ENCODE results near the gene STARD13. TPM values are rescaled to one million over a fixed set of nuclear protein-coding genes. Genes with fewer than 3 reads are reported as not detected.

The STARD13 gene
- total and polyA plus RNA-seq, 4 donors, result 2.7 to 15.3 (median 5.7) TPM

DNA sequence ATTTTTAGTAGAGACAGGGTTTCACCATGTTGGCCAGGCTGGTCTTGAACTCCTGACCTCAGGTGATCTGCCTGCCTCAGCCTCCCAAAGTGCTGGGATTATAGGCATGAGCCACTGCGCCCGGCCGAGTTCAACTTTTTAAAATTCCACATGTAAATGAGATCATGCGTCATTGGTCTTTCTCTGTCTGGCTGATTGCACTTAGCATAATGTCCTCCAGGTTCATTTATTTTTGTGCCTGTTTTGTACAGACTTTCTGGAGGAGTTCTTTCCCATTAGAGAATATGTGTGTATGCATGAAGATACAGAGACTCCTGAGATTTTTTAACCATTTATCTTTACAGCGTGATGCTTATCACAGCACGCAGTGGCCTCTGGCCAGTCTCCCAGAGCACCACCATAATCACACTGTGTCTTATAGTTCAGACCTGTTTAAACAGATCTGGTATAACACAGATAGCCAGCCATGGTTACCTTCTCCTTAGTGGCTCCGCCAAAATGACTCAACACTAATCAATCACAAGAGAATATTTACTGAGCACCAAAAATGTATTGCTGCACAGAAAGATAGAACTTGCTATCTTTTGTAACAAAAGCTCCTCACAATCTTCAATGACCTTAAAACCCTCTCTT lies 11.4 kb upstream of the STARD13 start:
- H3K9ac ChIP-seq (ENCODE audit: low read depth in 1 of 2, low read length in 2 of 2), result no peak overlapping the region
- H3K27me3 ChIP-seq (ENCODE audit: control insufficient read depth in 4 of 4, insufficient read depth in 4 of 4, low read length in 3 of 4), result no peaks in the 10 kb centered on the region
- 91% methylated on average over 7 of the region's 7 CpGs for WGBS
- H3K4me1 ChIP-seq (ENCODE audit: control insufficient read depth in 4 of 4, insufficient read depth in 4 of 4, low read length in 3 of 4), result no peaks in the 10 kb centered on the region
- H3K36me3 ChIP-seq (ENCODE audit: control insufficient read depth in 4 of 4, insufficient read depth in 3 of 4, low read depth in 1 of 4, low read length in 3 of 4), result no peaks in the 10 kb centered on the region
- H3K4me3 ChIP-seq (ENCODE audit: low read depth in 1 of 3, low read length in 3 of 3), result no peak overlapping the region
- no peak overlapping the region for H3K27ac ChIP-seq (ENCODE audit: low read depth in 1 of 2, low read length in 2 of 2)
- no peaks in the 10 kb centered on the region for H3K9me3 ChIP-seq (ENCODE audit: control insufficient read depth in 4 of 4, low read length in 3 of 4)
- DNase-seq (ENCODE audit: low spot score), result no peak
- TF ChIP-seq NR2F2 (IDR thresholded peaks at IDR 0.05), result no peak
- TF ChIP-seq, protein P1, sequence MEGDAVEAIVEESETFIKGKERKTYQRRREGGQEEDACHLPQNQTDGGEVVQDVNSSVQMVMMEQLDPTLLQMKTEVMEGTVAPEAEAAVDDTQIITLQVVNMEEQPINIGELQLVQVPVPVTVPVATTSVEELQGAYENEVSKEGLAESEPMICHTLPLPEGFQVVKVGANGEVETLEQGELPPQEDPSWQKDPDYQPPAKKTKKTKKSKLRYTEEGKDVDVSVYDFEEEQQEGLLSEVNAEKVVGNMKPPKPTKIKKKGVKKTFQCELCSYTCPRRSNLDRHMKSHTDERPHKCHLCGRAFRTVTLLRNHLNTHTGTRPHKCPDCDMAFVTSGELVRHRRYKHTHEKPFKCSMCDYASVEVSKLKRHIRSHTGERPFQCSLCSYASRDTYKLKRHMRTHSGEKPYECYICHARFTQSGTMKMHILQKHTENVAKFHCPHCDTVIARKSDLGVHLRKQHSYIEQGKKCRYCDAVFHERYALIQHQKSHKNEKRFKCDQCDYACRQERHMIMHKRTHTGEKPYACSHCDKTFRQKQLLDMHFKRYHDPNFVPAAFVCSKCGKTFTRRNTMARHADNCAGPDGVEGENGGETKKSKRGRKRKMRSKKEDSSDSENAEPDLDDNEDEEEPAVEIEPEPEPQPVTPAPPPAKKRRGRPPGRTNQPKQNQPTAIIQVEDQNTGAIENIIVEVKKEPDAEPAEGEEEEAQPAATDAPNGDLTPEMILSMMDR (IDR thresholded peaks at IDR 0.05; ENCODE audit: low read depth, low read length, missing input control), result no peak
- no peak for TF ChIP-seq GABPA (IDR thresholded peaks at IDR 0.05 in 1 of 2, conservative IDR thresholded peaks at IDR 0.05 in 1 of 2)
- no peak for TF ChIP-seq FOXA1 (IDR thresholded peaks at IDR 0.05)
- TF ChIP-seq TAF1 (conservative IDR thresholded peaks at IDR 0.05), result no peak
- no peak for TF ChIP-seq RAD21 (IDR thresholded peaks at IDR 0.05)
- TF ChIP-seq, protein P2, sequence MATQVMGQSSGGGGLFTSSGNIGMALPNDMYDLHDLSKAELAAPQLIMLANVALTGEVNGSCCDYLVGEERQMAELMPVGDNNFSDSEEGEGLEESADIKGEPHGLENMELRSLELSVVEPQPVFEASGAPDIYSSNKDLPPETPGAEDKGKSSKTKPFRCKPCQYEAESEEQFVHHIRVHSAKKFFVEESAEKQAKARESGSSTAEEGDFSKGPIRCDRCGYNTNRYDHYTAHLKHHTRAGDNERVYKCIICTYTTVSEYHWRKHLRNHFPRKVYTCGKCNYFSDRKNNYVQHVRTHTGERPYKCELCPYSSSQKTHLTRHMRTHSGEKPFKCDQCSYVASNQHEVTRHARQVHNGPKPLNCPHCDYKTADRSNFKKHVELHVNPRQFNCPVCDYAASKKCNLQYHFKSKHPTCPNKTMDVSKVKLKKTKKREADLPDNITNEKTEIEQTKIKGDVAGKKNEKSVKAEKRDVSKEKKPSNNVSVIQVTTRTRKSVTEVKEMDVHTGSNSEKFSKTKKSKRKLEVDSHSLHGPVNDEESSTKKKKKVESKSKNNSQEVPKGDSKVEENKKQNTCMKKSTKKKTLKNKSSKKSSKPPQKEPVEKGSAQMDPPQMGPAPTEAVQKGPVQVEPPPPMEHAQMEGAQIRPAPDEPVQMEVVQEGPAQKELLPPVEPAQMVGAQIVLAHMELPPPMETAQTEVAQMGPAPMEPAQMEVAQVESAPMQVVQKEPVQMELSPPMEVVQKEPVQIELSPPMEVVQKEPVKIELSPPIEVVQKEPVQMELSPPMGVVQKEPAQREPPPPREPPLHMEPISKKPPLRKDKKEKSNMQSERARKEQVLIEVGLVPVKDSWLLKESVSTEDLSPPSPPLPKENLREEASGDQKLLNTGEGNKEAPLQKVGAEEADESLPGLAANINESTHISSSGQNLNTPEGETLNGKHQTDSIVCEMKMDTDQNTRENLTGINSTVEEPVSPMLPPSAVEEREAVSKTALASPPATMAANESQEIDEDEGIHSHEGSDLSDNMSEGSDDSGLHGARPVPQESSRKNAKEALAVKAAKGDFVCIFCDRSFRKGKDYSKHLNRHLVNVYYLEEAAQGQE (IDR thresholded peaks at IDR 0.05), result no peak
- TF ChIP-seq HNF4G (IDR thresholded peaks at IDR 0.05), result no peak
- no peak for TF ChIP-seq HNF4A (conservative IDR thresholded peaks at IDR 0.05)
- TF ChIP-seq, protein P3, sequence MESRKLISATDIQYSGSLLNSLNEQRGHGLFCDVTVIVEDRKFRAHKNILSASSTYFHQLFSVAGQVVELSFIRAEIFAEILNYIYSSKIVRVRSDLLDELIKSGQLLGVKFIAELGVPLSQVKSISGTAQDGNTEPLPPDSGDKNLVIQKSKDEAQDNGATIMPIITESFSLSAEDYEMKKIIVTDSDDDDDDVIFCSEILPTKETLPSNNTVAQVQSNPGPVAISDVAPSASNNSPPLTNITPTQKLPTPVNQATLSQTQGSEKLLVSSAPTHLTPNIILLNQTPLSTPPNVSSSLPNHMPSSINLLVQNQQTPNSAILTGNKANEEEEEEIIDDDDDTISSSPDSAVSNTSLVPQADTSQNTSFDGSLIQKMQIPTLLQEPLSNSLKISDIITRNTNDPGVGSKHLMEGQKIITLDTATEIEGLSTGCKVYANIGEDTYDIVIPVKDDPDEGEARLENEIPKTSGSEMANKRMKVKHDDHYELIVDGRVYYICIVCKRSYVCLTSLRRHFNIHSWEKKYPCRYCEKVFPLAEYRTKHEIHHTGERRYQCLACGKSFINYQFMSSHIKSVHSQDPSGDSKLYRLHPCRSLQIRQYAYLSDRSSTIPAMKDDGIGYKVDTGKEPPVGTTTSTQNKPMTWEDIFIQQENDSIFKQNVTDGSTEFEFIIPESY (IDR thresholded peaks at IDR 0.05), result no peak
- TF ChIP-seq, protein P4, sequence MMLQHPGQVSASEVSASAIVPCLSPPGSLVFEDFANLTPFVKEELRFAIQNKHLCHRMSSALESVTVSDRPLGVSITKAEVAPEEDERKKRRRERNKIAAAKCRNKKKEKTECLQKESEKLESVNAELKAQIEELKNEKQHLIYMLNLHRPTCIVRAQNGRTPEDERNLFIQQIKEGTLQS (IDR thresholded peaks at IDR 0.05), result no peak
- no peak for TF ChIP-seq SP1 (IDR thresholded peaks at IDR 0.05)
- no peak for TF ChIP-seq JUND (IDR thresholded peaks at IDR 0.05)

DNA sequence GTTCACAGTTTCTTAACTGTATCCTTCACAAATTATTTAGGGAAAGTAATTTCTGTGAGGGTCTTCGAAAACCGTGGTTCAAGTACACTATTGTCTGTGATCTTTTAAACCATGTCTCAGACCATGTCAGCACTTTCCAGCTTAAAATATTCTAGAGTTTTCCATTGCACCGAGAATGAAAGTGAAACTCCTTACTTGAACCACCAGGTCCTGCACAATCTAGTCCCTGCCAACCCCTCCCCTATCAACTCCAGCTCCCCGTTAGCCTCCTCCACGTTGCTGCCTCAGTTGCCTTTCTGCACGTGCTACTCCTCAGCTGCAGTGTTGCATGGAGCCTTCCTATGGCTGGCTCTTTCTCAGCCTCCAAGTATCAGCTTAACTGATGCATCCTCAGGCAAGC lies 7.2 kb upstream of the STARD13 start:
- no peaks in the 10 kb centered on the region for H3K27me3 ChIP-seq (ENCODE audit: control insufficient read depth in 4 of 4, insufficient read depth in 4 of 4, low read length in 3 of 4)
- H3K9me3 ChIP-seq (ENCODE audit: control insufficient read depth in 4 of 4, low read length in 3 of 4), result no peaks in the 10 kb centered on the region
- no peak overlapping the region for H3K27ac ChIP-seq (ENCODE audit: low read depth in 1 of 2, low read length in 2 of 2)
- WGBS, result 69% methylated on average over 6 of the region's 6 CpGs
- H3K36me3 ChIP-seq (ENCODE audit: control insufficient read depth in 4 of 4, insufficient read depth in 3 of 4, low read depth in 1 of 4, low read length in 3 of 4), result no peaks in the 10 kb centered on the region
- H3K4me3 ChIP-seq (ENCODE audit: low read depth in 1 of 3, low read length in 3 of 3), result peak overlapping the region in 2 of 3 donors; percentile 9
- no peak for DNase-seq (ENCODE audit: low spot score)
- H3K4me1 ChIP-seq (ENCODE audit: control insufficient read depth in 4 of 4, insufficient read depth in 4 of 4, low read length in 3 of 4), result no peaks in the 10 kb centered on the region
- H3K9ac ChIP-seq (ENCODE audit: low read depth in 1 of 2, low read length in 2 of 2), result peak overlapping the region in 1 of 2 donors; percentile 36
- TF ChIP-seq FOXA1 (IDR thresholded peaks at IDR 0.05) (no peak), HNF4A (conservative IDR thresholded peaks at IDR 0.05) (no peak), FOXA2 (IDR thresholded peaks at IDR 0.05) (no peak), EGR1 (IDR thresholded peaks at IDR 0.05; ENCODE audit: low read depth in 2 of 2) (no peak), RAD21 (IDR thresholded peaks at IDR 0.05) (no peak), SP1 (IDR thresholded peaks at IDR 0.05) (no peak), TAF1 (conservative IDR thresholded peaks at IDR 0.05) (no peak), NR2F2 (IDR thresholded peaks at IDR 0.05) (no peak), RXRA (IDR thresholded peaks at IDR 0.05) (no peak), YY1 (IDR thresholded peaks at IDR 0.05) (no peak), GABPA (IDR thresholded peaks at IDR 0.05 in 1 of 2, conservative IDR thresholded peaks at IDR 0.05 in 1 of 2) (no peak)
- TF ChIP-seq, protein P5, sequence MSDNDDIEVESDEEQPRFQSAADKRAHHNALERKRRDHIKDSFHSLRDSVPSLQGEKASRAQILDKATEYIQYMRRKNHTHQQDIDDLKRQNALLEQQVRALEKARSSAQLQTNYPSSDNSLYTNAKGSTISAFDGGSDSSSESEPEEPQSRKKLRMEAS (IDR thresholded peaks at IDR 0.05), result no peak
- TF ChIP-seq, protein P2 (IDR thresholded peaks at IDR 0.05), result no peak
- TF ChIP-seq, protein P3 (IDR thresholded peaks at IDR 0.05), result no peak

Data from liver (tissue), 9 donors.